GM12878 (cell line): ENCODE data around the gene GANAB. TPM values are rescaled to one million over a fixed set of nuclear protein-coding genes. Genes with fewer than 3 reads are reported as not detected.

Experiments
- CBX5 ChIP-seq: sonication (generic); IDR thresholded peaks from 2 replicates; pipeline ENCODE4 v1.6.1; 2016; ENCODE audit warnings: low read depth, moderate library complexity, mild to moderate bottlenecking, inconsistent platforms
- CREM ChIP-seq: IDR thresholded peaks from 2 replicates; pipeline ENCODE4 v1.6.1; 2014; ENCODE audit warnings: antibody characterized with exemption, low read depth
- EP300 ChIP-seq, 2 experiments: fragments of 150-350 bp in 1 of 2; IDR thresholded peaks; 2 replicates each; pipeline ENCODE4 v1.6.1; 2011 to 2012; ENCODE audit warnings: low read depth in 2 of 2, low read length in 2 of 2, borderline replicate concordance in 1 of 2, improper control_type of control experiment in 1 of 2, inconsistent platforms in 1 of 2; ENCODE audit not compliant: control insufficient read depth in 1 of 2
- ESRRA ChIP-seq: IDR thresholded peaks from 2 replicates; pipeline ENCODE4 v1.6.1; 2012; ENCODE audit warnings: mild to moderate bottlenecking, low read length, improper control_type of control experiment
- HCFC1 ChIP-seq: fragments of 150-350 bp; IDR thresholded peaks from 2 replicates; pipeline ENCODE4 v1.6.1; 2014; ENCODE audit warnings: low read length
- JUND ChIP-seq: IDR thresholded peaks from 2 replicates; pipeline ENCODE4 v1.6.1; 2012; ENCODE audit warnings: low read depth, mild to moderate bottlenecking, low read length, improper control_type of control experiment, moderate library complexity
- KAT2A ChIP-seq: conservative IDR thresholded peaks from 2 replicates; pipeline ENCODE4 v1.6.1; 2011; ENCODE audit warnings: low read depth, low read length; ENCODE audit not compliant: control insufficient read depth
- KLF5 ChIP-seq: fragments of 450-650 bp; IDR thresholded peaks from 2 replicates; pipeline ENCODE4 v1.6.1; 2014; ENCODE audit warnings: mild to moderate bottlenecking; ENCODE audit not compliant: partially characterized antibody
- MYB ChIP-seq: fragments of 150-350 bp; IDR thresholded peaks from 2 replicates; pipeline ENCODE4 v1.6.1; 2014; ENCODE audit warnings: mild to moderate bottlenecking, low read depth, low read length, borderline replicate concordance
- NFIC ChIP-seq: IDR thresholded peaks from 2 replicates; pipeline ENCODE4 v1.6.1; 2012; ENCODE audit warnings: low read depth, mild to moderate bottlenecking, inconsistent platforms, low read length, moderate library complexity
- NFYA ChIP-seq: IDR thresholded peaks from 2 replicates; pipeline ENCODE4 v1.6.1; 2011; ENCODE audit warnings: low read depth, mild to moderate bottlenecking, low read length, improper control_type of control experiment, borderline replicate concordance
- NFYB ChIP-seq: IDR thresholded peaks from 2 replicates; pipeline ENCODE4 v1.6.1; 2011; ENCODE audit warnings: low read depth, mild to moderate bottlenecking, low read length, improper control_type of control experiment, moderate library complexity; ENCODE audit not compliant: insufficient read depth
- POU2F2 ChIP-seq: IDR thresholded peaks from 3 replicates; pipeline ENCODE4 v1.6.1; 2011; ENCODE audit warnings: low read depth, mild to moderate bottlenecking, low read length, borderline replicate concordance
- RBBP5 ChIP-seq: fragments of 200-600 bp; sonication (generic); conservative IDR thresholded peaks from 2 replicates; pipeline ENCODE4 v1.6.1; 2016
- SIN3A ChIP-seq: IDR thresholded peaks from 2 replicates; pipeline ENCODE4 v1.6.1; 2012; ENCODE audit warnings: low read depth, low read length, improper control_type of control experiment
- SKIL ChIP-seq: fragments of 450-650 bp; IDR thresholded peaks from 2 replicates; pipeline ENCODE4 v1.6.1; 2017; ENCODE audit warnings: mild to moderate bottlenecking, low read depth, inconsistent platforms; ENCODE audit not compliant: poor library complexity, severe bottlenecking
- SPI1 ChIP-seq: IDR thresholded peaks from 2 replicates; pipeline ENCODE4 v1.6.1; 2011; ENCODE audit warnings: low read depth, mild to moderate bottlenecking, low read length, moderate library complexity, borderline replicate concordance; ENCODE audit not compliant: insufficient read depth
- WRNIP1 ChIP-seq: IDR thresholded peaks from 2 replicates; pipeline ENCODE4 v1.6.1; 2011; ENCODE audit warnings: low read depth, low read length, improper control_type of control experiment, borderline replicate concordance
- ZNF217 ChIP-seq: fragments of 450-650 bp; IDR thresholded peaks from 2 replicates; pipeline ENCODE4 v1.6.1; 2017; ENCODE audit warnings: antibody characterized with exemption, mild to moderate bottlenecking
- ZNF24 ChIP-seq: fragments of 450-650 bp; IDR thresholded peaks from 2 replicates; pipeline ENCODE4 v1.6.1; 2017; ENCODE audit warnings: antibody characterized with exemption, mild to moderate bottlenecking
- ZZZ3 ChIP-seq: IDR thresholded peaks from 2 replicates; pipeline ENCODE4 v1.6.1; 2011; ENCODE audit warnings: low read depth; ENCODE audit not compliant: control insufficient read depth, insufficient read length
- polyA plus RNA-seq, 11 experiments: library from polyadenylated mRNA; depleted of rRNA in 4 of 11; unstranded in 6 of 11; stranded (reverse) in 5 of 11; fragments of >200 nt; fragmentation: Nextera tagmentation in 4 of 11; fragmentation: Illumina TruSeq in 1 of 11; extraction: Ambion mirVana in 4 of 11; extraction: Trizol in 1 of 11; gene quantifications; 1 replicate in 1 of 11; 2 replicates in 10 of 11; pipeline versions ENCODE4 v1.2.1 to v1.2.3, GENCODE V29; 2011 to 2016; ENCODE audit warnings: inconsistent platforms in 2 of 11, missing spikeins in 2 of 11, low read depth in 1 of 11
- total RNA-seq, 4 experiments: library from RNA; depleted of rRNA in 3 of 4; stranded (reverse); fragments of >200 nt in 3 of 4; fragmentation: Illumina TruSeq in 1 of 4; extraction: Trizol in 1 of 4; gene quantifications; 2 replicates each; pipeline versions ENCODE4 v1.2.1 to v1.2.3, GENCODE V29; 2013 to 2021
- TF ChIP-seq, protein P1 (sequence below): IDR thresholded peaks from 2 replicates; pipeline ENCODE4 v1.6.1; 2012; ENCODE audit warnings: improper control_type of control experiment, low read depth, low read length; ENCODE audit not compliant: insufficient replicate concordance

Gene GANAB
- total and polyA plus RNA-seq, 10 of the 15 experiments (the other 5 are each of a cell fraction or from before 2014, with no cell fraction given), result 4.5 to 175 (median 102) TPM

DNA sequence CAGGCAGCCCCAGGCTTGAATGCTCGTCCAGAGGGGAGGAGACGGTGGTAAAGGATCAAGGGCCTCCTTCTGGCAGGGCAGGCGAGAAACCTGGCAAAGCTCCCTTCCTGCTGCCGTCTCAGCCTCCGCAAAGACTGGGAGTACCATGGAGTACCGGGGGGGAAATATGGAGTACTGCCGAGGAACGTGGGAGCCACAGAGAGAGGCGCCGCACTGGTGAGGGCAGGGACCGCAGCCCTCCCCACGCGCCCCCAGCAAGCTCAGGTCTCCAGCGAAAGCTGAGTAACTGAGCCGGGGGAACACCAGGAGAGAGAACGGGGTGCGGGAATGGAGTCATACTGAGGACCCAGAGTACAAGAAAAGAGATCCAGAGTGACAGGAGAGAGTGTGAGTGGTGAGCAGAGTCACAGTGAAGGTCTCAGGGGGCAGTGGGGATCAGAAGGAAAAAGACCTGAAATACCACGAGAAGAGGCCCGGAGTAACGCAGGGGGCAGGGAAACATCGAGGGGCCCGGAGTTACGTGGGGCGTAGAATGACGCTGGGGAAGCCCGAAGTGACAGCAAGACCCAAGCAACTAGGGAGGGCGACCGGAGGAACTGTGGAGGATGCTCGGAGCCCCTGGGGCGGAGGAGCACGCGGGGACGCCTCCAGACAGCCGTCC is 34.6 kb downstream of the GANAB start (continued):
- TF ChIP-seq EP300 (IDR thresholded peaks at IDR 0.05; ENCODE audit: borderline replicate concordance in 1 of 2, control insufficient read depth in 1 of 2, low read depth in 2 of 2, low read length in 2 of 2) (no peak), SIN3A (no peak), POU2F2 (no peak), NFIC (no peak), RBBP5 (no peak), JUND (no peak), ZNF217 (no peak), ZZZ3 (no peak), MYB (no peak), SPI1 (no peak), HCFC1 (0 out of 2 replicates have a peak, but pooled peaks have one; percentile 10), NFYA (no peak), ZNF24 (no peak), CREM (peak; percentile 49; the same call in 1 of the 2 replicates), KAT2A (no peak), WRNIP1 (no peak), ESRRA (no peak), KLF5 (no peak), SKIL (no peak), CBX5 (no peak), NFYB (no peak)
- TF ChIP-seq, protein P1, sequence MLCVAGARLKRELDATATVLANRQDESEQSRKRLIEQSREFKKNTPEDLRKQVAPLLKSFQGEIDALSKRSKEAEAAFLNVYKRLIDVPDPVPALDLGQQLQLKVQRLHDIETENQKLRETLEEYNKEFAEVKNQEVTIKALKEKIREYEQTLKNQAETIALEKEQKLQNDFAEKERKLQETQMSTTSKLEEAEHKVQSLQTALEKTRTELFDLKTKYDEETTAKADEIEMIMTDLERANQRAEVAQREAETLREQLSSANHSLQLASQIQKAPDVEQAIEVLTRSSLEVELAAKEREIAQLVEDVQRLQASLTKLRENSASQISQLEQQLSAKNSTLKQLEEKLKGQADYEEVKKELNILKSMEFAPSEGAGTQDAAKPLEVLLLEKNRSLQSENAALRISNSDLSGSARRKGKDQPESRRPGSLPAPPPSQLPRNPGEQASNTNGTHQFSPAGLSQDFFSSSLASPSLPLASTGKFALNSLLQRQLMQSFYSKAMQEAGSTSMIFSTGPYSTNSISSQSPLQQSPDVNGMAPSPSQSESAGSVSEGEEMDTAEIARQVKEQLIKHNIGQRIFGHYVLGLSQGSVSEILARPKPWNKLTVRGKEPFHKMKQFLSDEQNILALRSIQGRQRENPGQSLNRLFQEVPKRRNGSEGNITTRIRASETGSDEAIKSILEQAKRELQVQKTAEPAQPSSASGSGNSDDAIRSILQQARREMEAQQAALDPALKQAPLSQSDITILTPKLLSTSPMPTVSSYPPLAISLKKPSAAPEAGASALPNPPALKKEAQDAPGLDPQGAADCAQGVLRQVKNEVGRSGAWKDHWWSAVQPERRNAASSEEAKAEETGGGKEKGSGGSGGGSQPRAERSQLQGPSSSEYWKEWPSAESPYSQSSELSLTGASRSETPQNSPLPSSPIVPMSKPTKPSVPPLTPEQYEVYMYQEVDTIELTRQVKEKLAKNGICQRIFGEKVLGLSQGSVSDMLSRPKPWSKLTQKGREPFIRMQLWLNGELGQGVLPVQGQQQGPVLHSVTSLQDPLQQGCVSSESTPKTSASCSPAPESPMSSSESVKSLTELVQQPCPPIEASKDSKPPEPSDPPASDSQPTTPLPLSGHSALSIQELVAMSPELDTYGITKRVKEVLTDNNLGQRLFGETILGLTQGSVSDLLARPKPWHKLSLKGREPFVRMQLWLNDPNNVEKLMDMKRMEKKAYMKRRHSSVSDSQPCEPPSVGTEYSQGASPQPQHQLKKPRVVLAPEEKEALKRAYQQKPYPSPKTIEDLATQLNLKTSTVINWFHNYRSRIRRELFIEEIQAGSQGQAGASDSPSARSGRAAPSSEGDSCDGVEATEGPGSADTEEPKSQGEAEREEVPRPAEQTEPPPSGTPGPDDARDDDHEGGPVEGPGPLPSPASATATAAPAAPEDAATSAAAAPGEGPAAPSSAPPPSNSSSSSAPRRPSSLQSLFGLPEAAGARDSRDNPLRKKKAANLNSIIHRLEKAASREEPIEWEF, result no peak
